KBM-7 (cell line): ENCODE measurements around the gene SNTG2.
"Not testable (repeated sequence)": the region's sequence is repeated elsewhere in the genome, so short reads cannot be mapped to it uniquely, and the experiment has no call there.

ENCODE experiments used
- DNase-seq: peaks from one replicate; pipeline ENCODE4 v3.0.0-alpha.2; 2015
- in situ Hi-C: fragments of 300-500 bp; cut with MboI; formaldehyde crosslinking; loops from 2 replicates; pipeline ENCODE4 v1.14.3; 2020; ENCODE audit warnings: low sequenced_read_pairs, low pct_unique_long_range_greater_than_20kb, mixed read lengths

The SNTG2 gene

GRCh38 chr2:1400943-1401735, 450.5 kb downstream of the SNTG2 start:
- DNase-seq = no peak
- in situ Hi-C loops = no loop called here

GRCh38 chr2:1402064-1402463, 451.4 kb downstream of the SNTG2 start:
- no peak for DNase-seq
- in situ Hi-C loops = no loop called here

- in situ Hi-C loops = no loop called here
- DNase-seq = no peak
Observed at GRCh38 chr2:1403565-1403964, 452.9 kb downstream of the SNTG2 start.

GRCh38 chr2:1405124-1405523, 454.5 kb downstream of the SNTG2 start:
- in situ Hi-C loops = no loop called here
- DNase-seq = no peak

GRCh38 chr2:1405967-1406366, 455.3 kb downstream of the SNTG2 start:
- in situ Hi-C loops = no loop called here
- DNase-seq = no peak

GRCh38 chr2:1406434-1406833, 455.8 kb downstream of the SNTG2 start:
- in situ Hi-C loops = no loop called here
- no peak for DNase-seq

GRCh38 chr2:1407950-1408675, 457.5 kb downstream of the SNTG2 start:
- DNase-seq = no peak
- in situ Hi-C loops = no loop called here

GRCh38 chr2:1413156-1413710, 462.6 kb downstream of the SNTG2 start, which contains the start of gene TPO:
Gene TPO (plus strand): TSS chr2:1413463. CDS start chr2:1414409, 946 bp downstream.
- in situ Hi-C loops = no loop called here
- DNase-seq = no peak

GRCh38 chr2:1414121-1414520, 463.5 kb downstream of the SNTG2 start:
- no peak for DNase-seq
- in situ Hi-C loops = no loop called here

- in situ Hi-C loops, DNase-seq: not testable (repeated sequence)
Observed at GRCh38 chr2:1414901-1415300, 464.3 kb downstream of the SNTG2 start.

GRCh38 chr2:1415501-1415900, 464.9 kb downstream of the SNTG2 start:
- in situ Hi-C loops = no loop called here
- no peak for DNase-seq
